Muscle of back (tissue), 11 donors: ENCODE results near the gene KCNIP3. TPM values are rescaled to one million over a fixed set of nuclear protein-coding genes. Genes with fewer than 3 reads are reported as not detected.

Experiments used
- DNase-seq, 3 donors: peaks; one replicate each; pipeline versions ENCODE4 v3.0.0 to v3.0.0-alpha.2; 2013
- polyA plus RNA-seq, 10 donors: library from polyadenylated mRNA; unstranded; fragments of 120-200 nt; gene quantifications; one replicate each; pipeline ENCODE4 v1.2.1, GENCODE V29; 2013; ENCODE audit not compliant: insufficient read length in 10 of 10

The KCNIP3 gene
- polyA plus RNA-seq, 10 donors: 4.9 to 10.5 (median 6.3) TPM

DNA sequence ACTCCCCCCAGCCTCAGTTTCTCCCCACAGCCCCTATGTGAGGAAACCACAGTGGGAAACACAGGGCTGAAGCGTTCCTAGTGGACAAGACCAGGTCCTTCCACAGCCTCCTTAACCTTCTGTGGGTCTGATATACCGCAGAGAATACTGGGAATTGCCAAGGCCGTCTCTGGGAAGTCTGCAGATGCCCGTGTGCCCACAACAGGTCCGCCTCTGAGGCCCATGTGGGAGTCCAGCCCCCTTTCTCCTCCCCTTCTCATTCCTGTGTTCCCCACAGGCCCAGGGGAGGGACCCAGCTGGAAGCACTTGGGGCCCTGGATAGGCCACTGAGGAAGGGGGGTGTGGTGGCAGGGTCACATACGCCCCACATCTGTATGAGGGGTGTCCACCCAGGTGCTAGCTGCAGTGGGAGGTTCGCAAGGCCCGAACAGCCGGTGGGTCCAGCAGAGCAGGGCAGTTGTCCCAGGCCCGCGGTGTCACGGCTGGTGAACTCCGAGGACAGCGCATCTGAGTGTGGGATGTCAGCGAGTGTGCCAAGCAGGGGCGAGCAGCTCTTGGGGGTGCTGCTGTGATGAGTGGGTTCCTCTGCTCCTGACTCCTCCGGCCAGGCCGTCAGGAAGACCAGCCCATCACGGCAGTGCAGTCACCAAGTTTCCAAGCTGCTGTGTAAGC is 2.4 kb upstream of the KCNIP3 start:
- DNase-seq: no peak

GRCh38 chr2:95295376-95295775 is 1.8 kb upstream of the KCNIP3 start:
- DNase-seq: no peak

GRCh38 chr2:95296011-95296410 is 1.1 kb upstream of the KCNIP3 start:
- DNase-seq: no peak

- DNase-seq: no peak
These were observed 670 bp downstream of the KCNIP3 start for GRCh38 chr2:95297639-95298395.

- DNase-seq: no peak
These were observed 1.5 kb downstream of the KCNIP3 start for GRCh38 chr2:95298486-95299111.

DNA sequence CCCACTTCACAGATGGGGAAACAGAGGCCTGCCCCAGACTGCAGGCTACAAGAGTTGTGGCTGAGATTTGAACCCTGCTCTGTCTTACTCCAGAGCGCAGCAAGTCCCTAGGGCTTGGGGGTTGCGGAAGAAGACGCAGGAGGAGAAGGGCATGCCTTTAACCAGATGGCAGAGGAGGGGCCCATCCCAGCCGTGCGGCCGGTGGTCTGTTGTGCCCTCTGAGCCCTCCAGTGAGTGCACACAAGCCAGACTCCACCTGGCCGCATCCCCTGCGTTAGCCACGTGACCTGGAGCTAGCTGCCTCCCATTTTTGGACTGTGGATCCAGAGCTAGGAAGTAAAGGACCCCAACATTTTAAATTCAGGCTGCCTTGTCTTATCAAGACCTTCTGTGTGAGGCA is 2.8 kb downstream of the KCNIP3 start:
- no peak for DNase-seq

- DNase-seq: peak in 2 of 3 donors; percentile 22 to 43
These were observed 3.3 kb downstream of the KCNIP3 start for GRCh38 chr2:95300450-95300849.

GRCh38 chr2:95301186-95301585 is 4.0 kb downstream of the KCNIP3 start:
- no peak for DNase-seq

DNA sequence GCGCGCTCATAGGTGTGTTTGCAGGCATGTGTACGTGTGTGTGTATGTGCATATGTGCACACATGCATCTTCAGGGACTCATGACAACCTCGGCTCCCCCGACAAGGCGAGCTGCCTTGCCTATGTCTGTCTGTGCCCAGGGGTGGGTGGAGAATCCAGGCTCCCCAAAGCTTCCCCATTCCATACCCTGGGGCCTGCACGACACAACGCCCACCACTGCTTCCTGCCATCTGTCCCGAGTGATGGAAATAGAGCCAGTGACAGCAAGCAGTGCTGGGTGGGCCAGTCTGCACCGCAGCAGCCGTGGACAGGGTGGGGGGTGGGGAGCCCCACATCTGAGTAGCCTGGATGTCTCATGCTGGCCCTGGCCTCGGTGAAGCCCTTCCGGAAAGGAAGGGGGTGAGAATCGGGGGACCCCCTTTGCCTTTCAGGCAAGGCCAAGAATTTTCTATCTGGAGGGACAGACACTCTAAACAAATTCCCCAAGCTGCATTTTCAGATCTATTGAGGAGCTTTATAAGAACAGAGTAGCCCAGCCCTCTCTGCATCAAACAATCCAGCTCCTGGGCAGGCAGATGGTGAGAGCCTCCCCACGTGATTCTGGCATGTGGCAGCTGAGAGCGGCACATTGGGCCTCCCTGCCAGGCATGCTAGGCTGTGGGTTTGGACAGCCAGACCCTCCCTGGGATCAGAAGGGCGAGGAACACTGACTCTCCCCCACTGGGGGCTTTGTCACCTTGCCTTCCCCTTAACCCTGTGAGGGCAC is 4.9 kb downstream of the KCNIP3 start:
- DNase-seq: no peak

GRCh38 chr2:95303191-95303919 is 6.2 kb downstream of the KCNIP3 start:
- DNase-seq: peak; percentile 64 to 80 (median 72)

- no peak for DNase-seq
These were observed 8.4 kb downstream of the KCNIP3 start for GRCh38 chr2:95305380-95306061.

DNA sequence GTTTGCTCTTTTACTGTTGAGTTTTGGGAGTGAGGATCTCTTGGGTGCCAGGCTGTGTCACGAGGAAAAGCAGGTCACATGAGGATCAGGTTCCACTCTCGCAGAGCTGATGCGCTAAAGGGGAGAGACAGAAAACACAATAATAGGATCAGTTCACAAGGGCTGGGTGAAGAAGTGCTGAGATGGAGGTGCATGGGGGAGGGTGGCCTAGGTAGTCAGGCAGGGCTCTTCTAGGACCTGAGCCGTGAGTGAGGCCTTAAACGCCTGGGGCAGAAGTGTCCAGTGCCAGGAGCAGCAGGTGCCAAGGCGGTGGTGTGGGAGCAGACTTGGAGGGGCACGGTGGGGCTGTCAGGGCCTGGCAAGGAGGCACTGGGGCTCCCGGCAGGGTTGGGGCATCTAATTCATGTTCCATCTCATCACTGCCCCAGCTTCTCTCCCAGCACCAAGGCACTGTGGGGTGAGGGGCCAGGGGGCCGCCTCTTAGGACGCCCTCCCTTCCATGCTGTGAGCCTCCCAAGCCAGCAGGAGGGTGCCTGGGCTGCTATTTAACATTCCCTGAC is 9.3 kb downstream of the KCNIP3 start:
- DNase-seq: no peak

GRCh38 chr2:95307036-95307435 is 9.9 kb downstream of the KCNIP3 start:
- no peak for DNase-seq

DNA sequence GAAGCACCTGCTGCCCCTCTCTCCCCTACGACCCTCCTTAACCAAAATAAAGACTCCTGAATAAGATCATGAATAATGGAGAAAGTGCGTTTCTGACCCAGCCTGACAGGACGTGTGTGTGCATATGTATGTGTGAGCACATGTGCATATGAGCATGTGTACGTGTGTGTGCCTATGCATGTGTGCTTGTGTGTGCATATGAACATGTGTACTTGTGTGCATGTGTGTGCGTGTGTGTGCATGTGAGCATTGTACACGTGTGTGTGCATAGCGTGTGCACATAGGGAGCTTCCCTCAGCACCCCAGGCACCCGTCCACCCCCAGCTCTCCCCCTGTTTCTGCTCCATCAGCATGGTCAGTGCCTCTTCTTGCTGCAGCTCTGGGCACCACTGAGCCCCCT is 10.7 kb downstream of the KCNIP3 start:
- no peak for DNase-seq

GRCh38 chr2:95308426-95308990 is 11.4 kb downstream of the KCNIP3 start:
- DNase-seq: no peak

GRCh38 chr2:95309599-95309998 is 12.5 kb downstream of the KCNIP3 start:
- DNase-seq: no peak

DNA sequence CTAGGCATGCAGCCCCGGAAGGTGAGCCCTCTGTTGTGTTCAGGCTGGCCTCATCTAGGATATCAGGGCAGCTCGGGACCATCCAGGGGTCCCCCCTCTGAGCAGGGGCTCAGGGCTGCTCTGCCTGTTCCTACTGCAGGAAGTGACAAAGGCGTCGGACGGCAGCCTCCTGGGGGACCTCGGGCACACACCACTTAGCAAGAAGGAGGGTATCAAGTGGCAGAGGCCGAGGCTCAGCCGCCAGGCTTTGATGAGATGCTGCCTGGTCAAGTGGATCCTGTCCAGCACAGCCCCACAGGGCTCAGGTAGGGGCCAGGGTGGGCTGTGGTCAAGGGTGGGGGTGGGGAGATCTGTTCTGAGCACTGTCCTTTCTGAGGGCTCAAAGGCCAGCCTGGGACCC is 13.1 kb downstream of the KCNIP3 start:
- no peak for DNase-seq

GRCh38 chr2:95310651-95311050 is 13.5 kb downstream of the KCNIP3 start:
- no peak for DNase-seq

DNA sequence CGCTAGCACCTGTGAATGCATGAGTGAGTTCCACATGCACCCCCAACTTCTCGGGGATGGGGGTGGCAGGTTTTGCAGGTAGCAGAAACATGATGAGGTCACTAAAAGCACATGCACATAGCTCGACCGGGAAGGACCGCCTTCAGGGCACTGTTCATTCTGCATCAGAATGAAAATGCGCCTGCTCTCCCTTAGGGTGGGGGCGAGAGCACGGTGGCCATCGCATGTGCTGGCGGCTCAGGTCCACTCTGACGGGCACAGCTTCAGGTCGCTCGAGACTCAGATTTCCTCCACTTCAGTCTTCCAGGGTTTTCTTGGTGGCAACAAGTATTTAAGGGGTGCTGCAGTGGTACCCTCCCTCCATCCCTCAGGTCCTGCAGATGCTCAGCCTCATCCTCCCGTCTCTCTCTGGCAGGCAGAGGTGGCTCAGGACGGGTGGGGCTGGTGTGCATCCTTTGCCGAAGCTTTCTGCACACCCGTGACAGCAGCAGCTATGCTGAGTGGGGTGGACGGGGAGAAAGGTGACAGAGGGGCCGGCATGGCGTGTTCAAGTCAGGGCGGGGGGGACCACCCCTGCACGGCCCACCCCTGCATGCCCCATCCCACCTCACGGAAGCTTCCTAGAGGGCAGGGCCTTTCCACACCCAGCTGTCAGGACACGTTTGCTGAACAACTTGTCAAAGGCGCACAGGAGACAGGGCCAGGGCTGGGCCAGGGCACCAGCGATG is 14.8 kb downstream of the KCNIP3 start:
- no peak for DNase-seq
